Astrocyte (in vitro differentiated cells and primary cell): ENCODE data around the gene CNOT6L. TPM values are rescaled to one million over a fixed set of nuclear protein-coding genes. Genes with fewer than 3 reads are reported as not detected.

Source experiments
- DNase-seq: peaks from one replicate; pipeline ENCODE4 v3.0.0-alpha.2; 2010; ENCODE audit warnings: low read depth
- FAIRE-seq: peaks from 2 replicates; lab custom pipeline; 2011; peaks lifted over from hg19 to GRCh38; lab: Jason Lieb, UNC
- H2AFZ ChIP-seq: 2 replicates; pipeline ENCODE4 v1.6.0; 2012; ENCODE audit warnings: low read depth, low read length, inconsistent platforms
- H3K27ac ChIP-seq: 2 replicates; pipeline ENCODE4 v1.5.1; 2011; ENCODE audit warnings: low read depth, low read length, inconsistent platforms
- H3K27me3 ChIP-seq: 2 replicates; pipeline ENCODE4 v1.6.0; 2011; ENCODE audit warnings: low read length, inconsistent platforms; ENCODE audit not compliant: insufficient read depth
- H3K36me3 ChIP-seq: 2 replicates; pipeline ENCODE4 v1.5.1; 2011; ENCODE audit warnings: low read length, inconsistent platforms; ENCODE audit not compliant: insufficient read depth
- H3K4me1 ChIP-seq: 2 replicates; pipeline ENCODE4 v1.5.1; 2011; ENCODE audit warnings: low read length, inconsistent platforms; ENCODE audit not compliant: insufficient read depth
- H3K4me2 ChIP-seq: 2 replicates; pipeline ENCODE4 v1.6.0; 2012; ENCODE audit warnings: low read length, inconsistent platforms
- H3K4me3 ChIP-seq: 2 replicates; pipeline ENCODE4 v1.5.1; 2011; ENCODE audit warnings: low read depth, mild to moderate bottlenecking, low read length, inconsistent platforms; ENCODE audit not compliant: insufficient read depth
- H3K79me2 ChIP-seq: 2 replicates; pipeline ENCODE4 v1.6.0; 2012; ENCODE audit warnings: mild to moderate bottlenecking, low read length, inconsistent platforms; ENCODE audit not compliant: insufficient read depth
- H3K9ac ChIP-seq: 2 replicates; pipeline ENCODE4 v1.6.0; 2012; ENCODE audit warnings: mild to moderate bottlenecking, low read length, inconsistent platforms
- H3K9me3 ChIP-seq: 2 replicates; pipeline ENCODE4 v1.5.1; 2012; ENCODE audit warnings: low read depth, mild to moderate bottlenecking, low read length, inconsistent platforms; ENCODE audit not compliant: insufficient read depth
- H4K20me1 ChIP-seq: 2 replicates; pipeline ENCODE4 v1.6.0; 2012; ENCODE audit warnings: low read length, inconsistent platforms; ENCODE audit not compliant: insufficient read depth
- H3K27ac Mint-ChIP-seq: one replicate; pipeline ENCODE4 v1.8.0; 2021; ENCODE audit warnings: mild to moderate bottlenecking, mixed read lengths; ENCODE audit not compliant: unreplicated experiment
- H3K27me3 Mint-ChIP-seq: one replicate; pipeline ENCODE4 v1.8.0; 2021; ENCODE audit warnings: low read depth, mixed read lengths; ENCODE audit not compliant: unreplicated experiment
- H3K36me3 Mint-ChIP-seq: one replicate; pipeline ENCODE4 v1.8.0; 2021; ENCODE audit warnings: low read depth, mixed read lengths; ENCODE audit not compliant: unreplicated experiment
- H3K4me1 Mint-ChIP-seq: one replicate; pipeline ENCODE4 v1.8.0; 2021; ENCODE audit warnings: low read depth, mixed read lengths; ENCODE audit not compliant: unreplicated experiment
- H3K4me3 Mint-ChIP-seq: one replicate; pipeline ENCODE4 v1.8.0; 2021; ENCODE audit warnings: mild to moderate bottlenecking, moderate library complexity, mixed read lengths; ENCODE audit not compliant: unreplicated experiment
- H3K9me3 Mint-ChIP-seq: one replicate; pipeline ENCODE4 v1.8.0; 2021; ENCODE audit warnings: mild to moderate bottlenecking, mixed read lengths; ENCODE audit not compliant: unreplicated experiment
- CTCF ChIP-seq: IDR thresholded peaks from 2 replicates; pipeline ENCODE4 v1.5.1; 2011; ENCODE audit warnings: low read depth, mild to moderate bottlenecking, inconsistent platforms, low read length, moderate library complexity; ENCODE audit not compliant: insufficient read depth
- EZH2 ChIP-seq: IDR thresholded peaks from 2 replicates; pipeline ENCODE4 v1.6.1; 2012; ENCODE audit warnings: mild to moderate bottlenecking, low read length, inconsistent platforms; ENCODE audit not compliant: insufficient read depth
- total RNA-seq: library from RNA; stranded (reverse); gene quantifications from 2 replicates; pipeline ENCODE4 v1.2.1, GENCODE V29; 2021

The CNOT6L gene
- total RNA-seq, 1 donor from 2014 or later, result 34.0 TPM

- Histone ChIP-seq H3K4me3 (no peak overlapping the region), H3K36me3 (no peaks in the 10 kb centered on the region), H3K9me3 (no peaks in the 10 kb centered on the region), H3K27ac (no peak overlapping the region), H3K9ac (no peak overlapping the region), H4K20me1 (no peaks in the 10 kb centered on the region), H3K27me3 (no peaks in the 10 kb centered on the region), H3K79me2 (no peaks in the 10 kb centered on the region), H3K4me2 (no peak overlapping the region), H2AFZ (no peak overlapping the region), H3K4me1 (no peaks in the 10 kb centered on the region)
- DNase-seq (no peak), FAIRE-seq (no peak)
- Mint-ChIP-seq H3K4me1 (no peaks in the 10 kb centered on the region), H3K9me3 (no peaks in the 10 kb centered on the region), H3K36me3 (peaks cover 3% of the 10 kb centered on the region), H3K27ac (no peak overlapping the region), H3K4me3 (no peak overlapping the region), H3K27me3 (no peaks in the 10 kb centered on the region)
- TF ChIP-seq CTCF, result no peak
- no peak for TF ChIP-seq EZH2
These were observed 109.1 kb downstream of the CNOT6L start for GRCh38 chr4:77710059-77710458.

GRCh38 chr4:77706717-77707116 is 112.5 kb downstream of the CNOT6L start:
- H3K27ac Mint-ChIP-seq, result no peak overlapping the region
- H3K27me3 Mint-ChIP-seq, result no peaks in the 10 kb centered on the region
- peaks cover 2% of the 10 kb centered on the region for H3K9me3 Mint-ChIP-seq
- no peak overlapping the region for H3K4me3 Mint-ChIP-seq
- Histone ChIP-seq H2AFZ (no peak overlapping the region), H3K79me2 (no peaks in the 10 kb centered on the region), H4K20me1 (no peaks in the 10 kb centered on the region), H3K27ac (no peak overlapping the region), H3K4me2 (no peak overlapping the region), H3K9ac (no peak overlapping the region), H3K27me3 (no peaks in the 10 kb centered on the region), H3K4me3 (no peak overlapping the region), H3K36me3 (no peaks in the 10 kb centered on the region), H3K4me1 (no peaks in the 10 kb centered on the region), H3K9me3 (no peaks in the 10 kb centered on the region)
- H3K4me1 Mint-ChIP-seq, result peaks cover 4% of the 10 kb centered on the region
- no peak for FAIRE-seq
- TF ChIP-seq EZH2, result no peak
- no peak for TF ChIP-seq CTCF
- H3K36me3 Mint-ChIP-seq, result peaks cover 3% of the 10 kb centered on the region
- no peak for DNase-seq

GRCh38 chr4:77703666-77704065 is 115.5 kb downstream of the CNOT6L start:
- no peaks in the 10 kb centered on the region for H3K27me3 Mint-ChIP-seq
- H3K4me1 Mint-ChIP-seq, result peaks cover 21% of the 10 kb centered on the region
- no peak overlapping the region for H3K27ac Mint-ChIP-seq
- H3K9me3 ChIP-seq, result no peaks in the 10 kb centered on the region
- no peak overlapping the region for H3K4me3 Mint-ChIP-seq
- no peak overlapping the region for H2AFZ ChIP-seq
- no peaks in the 10 kb centered on the region for H3K36me3 Mint-ChIP-seq
- H3K27me3 ChIP-seq, result no peaks in the 10 kb centered on the region
- no peak overlapping the region for H3K4me2 ChIP-seq
- H3K36me3 ChIP-seq, result no peaks in the 10 kb centered on the region
- no peak for TF ChIP-seq CTCF
- no peak for TF ChIP-seq EZH2
- DNase-seq (no peak), FAIRE-seq (no peak)
- H3K9me3 Mint-ChIP-seq, result peaks cover 2% of the 10 kb centered on the region
- H3K27ac ChIP-seq, result no peak overlapping the region
- no peak overlapping the region for H3K9ac ChIP-seq
- no peaks in the 10 kb centered on the region for H3K79me2 ChIP-seq
- no peaks in the 10 kb centered on the region for H4K20me1 ChIP-seq
- H3K4me3 ChIP-seq, result no peak overlapping the region
- H3K4me1 ChIP-seq, result peaks cover 12% of the 10 kb centered on the region
